GM18508 (cell line): ENCODE data around the gene SKIC2.

Experiments
- ATAC-seq: cut with Tn5 transposase; IDR thresholded peaks from one replicate; pipeline ENCODE4 v1.9.1; 2021; ENCODE audit warnings: moderate number of reproducible peaks; ENCODE audit not compliant: insufficient read depth, unreplicated experiment

The SKIC2 gene

DNA sequence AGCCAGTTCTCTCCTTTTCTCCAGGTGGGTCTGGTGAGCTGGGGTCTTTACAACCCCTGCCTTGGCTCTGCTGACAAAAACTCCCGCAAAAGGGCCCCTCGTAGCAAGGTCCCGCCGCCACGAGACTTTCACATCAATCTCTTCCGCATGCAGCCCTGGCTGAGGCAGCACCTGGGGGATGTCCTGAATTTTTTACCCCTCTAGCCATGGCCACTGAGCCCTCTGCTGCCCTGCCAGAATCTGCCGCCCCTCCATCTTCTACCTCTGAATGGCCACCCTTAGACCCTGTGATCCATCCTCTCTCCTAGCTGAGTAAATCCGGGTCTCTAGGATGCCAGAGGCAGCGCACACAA is 13.8 kb upstream of the SKIC2 start:
- ATAC-seq = no peak

DNA sequence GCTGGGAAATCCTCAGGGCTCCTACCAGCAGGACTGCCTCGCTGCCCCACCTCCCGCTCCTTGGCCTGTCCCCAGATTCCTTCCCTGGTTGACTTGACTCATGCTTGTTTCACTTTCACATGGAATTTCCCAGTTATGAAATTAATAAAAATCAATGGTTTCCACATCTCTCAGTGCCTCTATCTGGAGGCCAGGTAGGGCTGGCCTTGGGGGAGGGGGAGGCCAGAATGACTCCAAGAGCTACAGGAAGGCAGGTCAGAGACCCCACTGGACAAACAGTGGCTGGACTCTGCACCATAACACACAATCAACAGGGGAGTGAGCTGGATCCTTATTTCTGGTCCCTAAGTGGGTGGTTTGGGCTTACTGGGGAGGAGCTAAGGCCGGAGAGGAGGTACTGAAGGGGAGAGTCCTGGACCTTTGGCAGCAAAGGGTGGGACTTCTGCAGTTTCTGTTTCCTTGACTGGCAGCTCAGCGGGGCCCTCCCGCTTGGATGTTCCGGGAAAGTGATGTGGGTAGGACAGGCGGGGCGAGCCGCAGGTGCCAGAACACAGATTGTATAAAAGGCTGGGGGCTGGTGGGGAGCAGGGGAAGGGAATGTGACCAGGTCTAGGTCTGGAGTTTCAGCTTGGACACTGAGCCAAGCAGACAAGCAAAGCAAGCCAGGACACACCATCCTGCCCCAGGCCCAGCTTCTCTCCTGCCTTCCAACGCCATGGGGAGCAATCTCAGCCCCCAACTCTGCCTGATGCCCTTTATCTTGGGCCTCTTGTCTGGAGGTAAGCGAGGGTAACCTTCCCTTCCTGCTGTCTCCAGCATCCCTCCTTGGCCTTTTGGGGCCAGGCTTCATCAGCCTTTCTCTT is 13.2 kb upstream of the SKIC2 start, which contains the start of gene CFB:
Gene CFB, plus strand, starts transcription at position 589 of the 863 bp plus-strand sequence. Its CDS starts 127 bp downstream, at position 716.
- ATAC-seq = no peak

DNA sequence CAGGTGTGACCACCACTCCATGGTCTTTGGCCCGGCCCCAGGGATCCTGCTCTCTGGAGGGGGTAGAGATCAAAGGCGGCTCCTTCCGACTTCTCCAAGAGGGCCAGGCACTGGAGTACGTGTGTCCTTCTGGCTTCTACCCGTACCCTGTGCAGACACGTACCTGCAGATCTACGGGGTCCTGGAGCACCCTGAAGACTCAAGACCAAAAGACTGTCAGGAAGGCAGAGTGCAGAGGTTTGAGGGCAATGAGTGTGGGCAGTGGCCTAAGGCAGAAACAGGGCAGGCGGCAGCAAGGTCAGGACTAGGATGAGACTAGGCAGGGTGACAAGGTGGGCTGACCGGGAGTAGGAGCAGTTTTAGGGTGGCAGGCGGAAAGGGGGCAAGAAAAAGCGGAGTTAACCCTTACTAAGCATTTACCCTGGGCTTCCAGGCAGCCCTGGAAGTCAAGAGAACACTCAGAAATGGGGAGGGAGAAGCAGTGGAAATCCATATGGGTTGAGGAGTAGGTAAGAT is 12.5 kb upstream of the SKIC2 start:
- ATAC-seq = no peak

DNA sequence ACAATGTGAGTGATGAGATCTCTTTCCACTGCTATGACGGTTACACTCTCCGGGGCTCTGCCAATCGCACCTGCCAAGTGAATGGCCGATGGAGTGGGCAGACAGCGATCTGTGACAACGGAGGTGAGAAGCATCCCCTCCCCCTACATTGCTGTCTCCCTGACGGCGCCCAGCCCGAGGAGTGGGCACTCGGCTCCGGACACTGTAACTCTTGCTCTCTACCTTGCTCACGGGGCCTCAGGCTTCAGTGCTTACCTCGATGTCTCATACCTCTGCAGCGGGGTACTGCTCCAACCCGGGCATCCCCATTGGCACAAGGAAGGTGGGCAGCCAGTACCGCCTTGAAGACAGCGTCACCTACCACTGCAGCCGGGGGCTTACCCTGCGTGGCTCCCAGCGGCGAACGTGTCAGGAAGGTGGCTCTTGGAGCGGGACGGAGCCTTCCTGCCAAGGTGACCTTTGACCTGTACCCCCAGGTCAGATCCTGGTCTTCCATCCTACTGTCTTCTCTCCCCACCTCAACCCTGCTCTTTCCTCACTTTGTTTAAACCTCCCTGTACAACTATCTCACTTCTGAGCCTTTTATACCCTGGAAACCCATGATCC is 11.8 kb upstream of the SKIC2 start:
- ATAC-seq = no peak

DNA sequence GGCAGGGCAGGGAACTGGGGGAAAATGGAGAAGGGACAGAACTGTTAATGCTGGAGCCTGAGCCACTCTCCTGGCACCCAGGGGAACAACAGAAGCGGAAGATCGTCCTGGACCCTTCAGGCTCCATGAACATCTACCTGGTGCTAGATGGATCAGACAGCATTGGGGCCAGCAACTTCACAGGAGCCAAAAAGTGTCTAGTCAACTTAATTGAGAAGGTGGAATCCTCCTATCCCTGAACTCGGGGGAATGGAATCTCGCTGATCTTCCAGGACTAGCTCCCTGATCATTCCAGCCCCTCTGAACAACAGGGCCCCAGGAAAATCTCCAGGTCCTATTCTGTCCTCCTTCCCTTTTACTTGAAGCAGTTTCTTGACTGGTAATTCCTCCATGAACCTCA is 11.1 kb upstream of the SKIC2 start:
- ATAC-seq = no peak

DNA sequence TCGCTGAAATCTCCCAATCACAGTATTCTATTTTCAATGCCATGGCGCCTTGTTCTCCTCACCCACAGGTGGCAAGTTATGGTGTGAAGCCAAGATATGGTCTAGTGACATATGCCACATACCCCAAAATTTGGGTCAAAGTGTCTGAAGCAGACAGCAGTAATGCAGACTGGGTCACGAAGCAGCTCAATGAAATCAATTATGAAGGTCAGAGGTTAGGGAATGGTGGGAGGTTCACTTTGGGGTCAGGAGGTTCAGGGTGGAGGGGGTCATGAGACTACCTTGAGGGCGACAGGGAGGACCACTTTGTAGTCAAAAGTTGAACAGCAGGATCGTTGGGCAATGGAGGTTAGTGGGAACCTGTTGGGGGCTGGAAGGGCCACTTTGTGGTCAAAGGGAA is 10.7 kb upstream of the SKIC2 start:
- ATAC-seq = no peak

DNA sequence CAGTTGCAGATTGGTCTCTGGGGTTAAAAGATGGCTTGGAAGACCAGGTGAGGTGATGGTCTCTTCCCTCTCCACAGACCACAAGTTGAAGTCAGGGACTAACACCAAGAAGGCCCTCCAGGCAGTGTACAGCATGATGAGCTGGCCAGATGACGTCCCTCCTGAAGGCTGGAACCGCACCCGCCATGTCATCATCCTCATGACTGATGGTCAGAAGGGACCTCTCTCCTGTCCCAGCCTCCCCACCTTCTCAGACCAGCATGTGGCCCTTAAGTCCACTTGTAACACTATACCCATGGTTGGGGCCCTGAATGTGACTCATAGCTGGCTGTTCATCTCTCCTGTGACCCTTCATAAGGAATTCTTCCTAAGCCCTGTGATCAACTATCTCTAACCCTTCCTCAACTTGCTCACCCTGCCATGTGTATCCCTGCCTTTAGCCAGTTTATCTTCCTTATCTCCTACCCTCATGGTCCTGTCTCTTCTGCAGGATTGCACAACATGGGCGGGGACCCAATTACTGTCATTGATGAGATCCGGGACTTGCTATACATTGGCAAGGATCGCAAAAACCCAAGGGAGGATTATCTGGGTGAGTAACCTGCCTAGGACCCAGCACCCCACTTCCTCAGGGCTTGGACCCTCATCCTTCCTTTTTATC is 10.1 kb upstream of the SKIC2 start:
- no peak for ATAC-seq

DNA sequence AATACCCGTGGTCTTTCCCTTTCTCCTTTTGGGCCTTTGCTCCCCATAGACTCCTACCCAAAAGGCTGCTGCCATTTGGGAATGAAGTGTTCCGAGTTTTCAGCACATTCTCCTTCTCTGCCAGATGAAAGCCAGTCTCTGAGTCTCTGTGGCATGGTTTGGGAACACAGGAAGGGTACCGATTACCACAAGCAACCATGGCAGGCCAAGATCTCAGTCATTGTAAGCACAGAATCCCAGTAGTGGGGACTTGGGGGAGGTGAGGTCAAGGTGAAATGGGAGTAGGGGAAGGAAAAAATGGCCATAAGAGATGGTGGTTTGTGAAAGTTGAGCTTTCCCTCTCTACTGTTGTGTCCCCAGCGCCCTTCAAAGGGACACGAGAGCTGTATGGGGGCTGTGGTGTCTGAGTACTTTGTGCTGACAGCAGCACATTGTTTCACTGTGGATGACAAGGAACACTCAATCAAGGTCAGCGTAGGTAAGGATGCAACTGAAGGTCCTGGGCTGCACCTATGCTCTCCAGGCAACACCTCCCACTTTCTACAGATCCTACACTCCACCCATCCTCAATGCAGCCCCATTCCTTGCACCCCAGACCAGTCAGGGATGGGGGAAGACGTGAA is 8.9 kb upstream of the SKIC2 start:
- ATAC-seq = no peak

DNA sequence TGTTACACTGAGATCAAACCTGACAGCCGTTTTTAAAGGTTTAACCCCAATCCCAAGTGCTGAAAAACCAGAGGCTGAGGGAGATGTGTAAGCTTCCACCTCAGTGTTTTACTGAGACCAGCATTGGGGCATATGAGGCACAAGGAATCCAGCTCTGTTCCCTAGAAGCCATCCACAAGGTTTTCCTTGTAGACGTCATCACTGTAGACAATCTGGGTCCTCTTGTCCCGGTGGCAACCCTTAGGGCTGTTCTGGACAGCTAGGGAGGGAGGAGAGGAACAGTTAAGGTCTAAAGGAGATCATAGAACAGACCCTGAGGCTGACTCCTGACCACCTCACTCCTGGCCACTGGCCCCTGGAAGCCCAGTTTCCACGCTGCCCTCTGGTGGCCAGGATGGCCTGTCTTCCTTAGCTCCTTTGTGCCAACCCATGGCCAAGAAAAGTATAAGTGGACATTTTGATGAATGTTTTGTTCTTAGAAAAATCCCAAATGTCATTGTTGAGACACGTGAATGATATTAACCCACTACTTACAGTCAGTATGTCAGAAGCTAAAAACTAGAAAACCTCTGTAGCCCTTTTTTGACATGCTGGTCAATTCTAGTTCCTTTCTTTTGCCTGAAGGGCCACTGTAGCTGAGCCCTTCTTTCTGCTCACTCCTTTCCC is 6.7 kb upstream of the SKIC2 start:
- no peak for ATAC-seq

DNA sequence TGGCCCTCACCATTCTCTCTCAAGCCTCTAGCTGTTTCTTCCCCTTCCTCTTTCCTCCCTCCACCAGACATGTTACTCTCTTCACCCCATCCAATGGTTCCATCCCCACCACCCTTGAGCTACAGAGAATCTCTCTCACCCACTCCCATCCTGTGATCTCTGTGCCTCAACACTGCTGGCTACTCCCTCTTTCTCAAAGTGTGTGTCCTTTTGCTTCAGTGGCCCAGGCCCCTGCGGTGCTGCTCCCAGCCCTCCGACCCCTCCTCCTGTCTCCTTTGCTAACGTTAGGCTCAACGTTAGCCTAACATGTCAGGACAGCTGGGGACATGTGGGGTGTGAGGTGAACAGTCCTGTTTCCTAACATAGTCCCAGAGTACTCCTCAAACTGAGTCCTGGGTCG is 6.1 kb upstream of the SKIC2 start:
- no peak for ATAC-seq

DNA sequence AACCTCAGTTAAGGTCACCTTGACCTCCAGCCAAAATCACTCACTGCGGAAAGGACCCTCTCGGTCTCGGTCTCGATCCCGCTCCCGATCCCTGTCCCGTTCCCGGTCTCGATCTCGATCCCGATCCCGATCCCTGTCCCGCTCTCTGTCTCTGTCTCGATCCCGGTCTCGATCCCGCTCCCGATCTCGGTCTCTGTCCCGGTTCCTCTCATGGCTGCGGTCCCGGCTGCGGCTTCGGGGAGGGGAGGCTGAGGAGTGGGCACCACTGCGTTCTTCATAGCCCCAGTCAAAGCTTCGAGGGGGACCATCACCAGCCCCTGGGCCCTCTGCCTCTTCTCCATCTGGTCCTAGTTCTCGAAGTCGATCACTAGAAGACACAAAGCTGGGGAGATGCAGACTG is 4.5 kb upstream of the SKIC2 start:
- ATAC-seq = no peak

DNA sequence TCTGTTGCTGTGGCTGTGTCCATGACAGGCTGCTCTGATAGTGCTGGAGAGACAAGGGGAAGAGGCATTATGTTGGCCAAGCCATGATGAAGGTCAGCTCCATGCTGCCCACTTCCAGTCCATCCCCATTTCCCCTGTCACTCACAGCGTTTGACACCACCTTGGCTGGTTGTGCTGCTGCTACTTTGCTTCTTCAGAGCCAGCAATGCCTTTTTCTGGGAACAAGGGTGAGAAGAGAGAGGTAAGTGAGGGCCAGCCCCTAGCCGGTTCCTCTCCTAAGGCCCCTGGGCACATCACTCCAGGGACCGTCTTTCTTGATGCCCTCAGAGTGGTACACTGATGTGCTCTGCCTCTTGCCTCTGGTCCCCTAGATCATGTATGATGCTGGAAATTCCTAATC is 2.2 kb upstream of the SKIC2 start:
- no peak for ATAC-seq

DNA sequence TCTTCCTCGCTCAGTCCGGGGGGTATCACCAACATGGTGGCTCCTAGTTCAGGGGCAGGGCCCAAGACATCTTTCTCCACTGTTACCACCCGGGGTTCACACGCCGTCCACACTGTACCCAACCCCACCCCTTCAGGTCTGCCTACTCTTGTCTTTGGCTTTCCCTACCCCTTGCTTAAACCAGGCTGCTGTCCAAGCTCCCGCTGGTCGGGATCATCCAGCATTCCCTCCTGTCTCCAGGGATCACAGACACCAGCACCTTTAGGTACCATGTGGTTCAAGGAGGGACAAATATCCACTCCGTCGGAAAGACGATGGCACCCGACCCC is 599 bp upstream of the SKIC2 start:
- ATAC-seq = no peak

DNA sequence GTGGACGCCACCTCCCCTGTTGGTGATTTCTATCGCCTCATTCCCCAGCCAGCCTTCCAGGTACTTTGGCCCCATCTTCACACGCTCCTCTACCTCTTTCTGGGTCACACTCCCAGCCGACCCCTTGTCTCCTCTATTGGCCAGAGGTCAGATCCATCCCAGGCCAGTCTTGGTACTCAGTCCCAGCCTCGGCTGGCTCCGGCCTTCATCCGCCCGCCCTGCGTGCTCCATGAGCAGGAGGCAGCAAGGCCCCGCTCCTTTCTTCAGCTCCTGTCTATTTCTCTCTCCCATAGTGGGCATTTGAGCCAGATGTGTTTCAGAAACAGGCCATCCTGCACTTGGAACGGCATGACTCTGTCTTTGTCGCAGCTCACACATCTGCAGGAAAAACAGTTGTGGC is 2.6 kb downstream of the SKIC2 start:
- ATAC-seq = no peak

DNA sequence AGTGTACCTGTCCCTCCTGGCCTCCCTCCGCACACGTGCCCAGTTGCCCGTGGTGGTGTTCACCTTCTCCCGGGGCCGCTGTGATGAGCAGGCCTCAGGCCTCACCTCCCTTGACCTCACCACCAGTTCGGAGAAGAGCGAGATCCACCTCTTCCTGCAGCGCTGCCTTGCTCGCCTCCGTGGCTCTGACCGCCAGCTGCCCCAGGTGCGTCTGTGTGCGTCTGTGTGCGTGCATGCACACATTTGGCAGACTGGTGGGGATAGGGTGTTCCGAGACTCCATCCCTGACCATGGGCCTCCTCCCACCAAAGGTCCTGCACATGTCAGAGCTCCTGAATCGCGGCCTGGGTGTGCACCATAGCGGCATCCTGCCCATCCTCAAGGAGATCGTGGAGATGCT is 4.9 kb downstream of the SKIC2 start:
- ATAC-seq = no peak

DNA sequence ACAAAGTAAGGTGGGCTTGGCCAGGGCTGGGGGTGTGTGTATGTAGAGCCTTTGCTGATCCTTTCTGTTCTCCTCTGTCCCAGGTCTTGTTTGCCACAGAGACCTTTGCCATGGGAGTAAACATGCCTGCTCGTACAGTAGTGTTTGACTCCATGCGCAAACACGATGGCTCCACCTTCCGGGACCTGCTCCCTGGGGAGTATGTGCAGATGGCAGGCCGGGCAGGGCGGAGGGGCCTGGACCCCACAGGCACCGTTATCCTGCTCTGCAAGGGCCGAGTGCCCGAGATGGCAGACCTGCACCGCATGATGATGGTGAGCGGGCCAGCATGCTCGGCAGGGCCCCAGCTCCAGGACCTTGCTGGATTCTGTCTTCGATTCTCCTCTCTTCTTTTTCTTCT is 6.7 kb downstream of the SKIC2 start:
- no peak for ATAC-seq

DNA sequence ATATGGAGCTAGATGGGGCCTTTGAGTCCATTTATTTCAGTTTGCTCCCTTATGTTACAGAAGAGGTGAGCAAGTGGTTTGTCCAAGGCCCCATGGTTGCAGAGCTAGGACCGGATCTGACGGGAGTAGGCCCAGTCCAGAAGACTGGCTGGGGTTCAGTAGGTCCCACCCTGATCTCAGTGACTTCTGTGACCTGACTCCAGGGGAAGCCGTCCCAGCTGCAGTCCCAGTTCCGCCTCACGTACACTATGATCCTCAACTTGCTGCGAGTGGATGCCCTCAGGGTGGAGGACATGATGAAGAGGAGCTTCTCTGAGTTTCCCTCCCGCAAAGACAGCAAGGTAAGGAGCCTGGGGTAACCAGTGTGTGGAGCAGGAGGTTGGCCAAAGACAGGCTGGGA is 7.5 kb downstream of the SKIC2 start:
- ATAC-seq = no peak

DNA sequence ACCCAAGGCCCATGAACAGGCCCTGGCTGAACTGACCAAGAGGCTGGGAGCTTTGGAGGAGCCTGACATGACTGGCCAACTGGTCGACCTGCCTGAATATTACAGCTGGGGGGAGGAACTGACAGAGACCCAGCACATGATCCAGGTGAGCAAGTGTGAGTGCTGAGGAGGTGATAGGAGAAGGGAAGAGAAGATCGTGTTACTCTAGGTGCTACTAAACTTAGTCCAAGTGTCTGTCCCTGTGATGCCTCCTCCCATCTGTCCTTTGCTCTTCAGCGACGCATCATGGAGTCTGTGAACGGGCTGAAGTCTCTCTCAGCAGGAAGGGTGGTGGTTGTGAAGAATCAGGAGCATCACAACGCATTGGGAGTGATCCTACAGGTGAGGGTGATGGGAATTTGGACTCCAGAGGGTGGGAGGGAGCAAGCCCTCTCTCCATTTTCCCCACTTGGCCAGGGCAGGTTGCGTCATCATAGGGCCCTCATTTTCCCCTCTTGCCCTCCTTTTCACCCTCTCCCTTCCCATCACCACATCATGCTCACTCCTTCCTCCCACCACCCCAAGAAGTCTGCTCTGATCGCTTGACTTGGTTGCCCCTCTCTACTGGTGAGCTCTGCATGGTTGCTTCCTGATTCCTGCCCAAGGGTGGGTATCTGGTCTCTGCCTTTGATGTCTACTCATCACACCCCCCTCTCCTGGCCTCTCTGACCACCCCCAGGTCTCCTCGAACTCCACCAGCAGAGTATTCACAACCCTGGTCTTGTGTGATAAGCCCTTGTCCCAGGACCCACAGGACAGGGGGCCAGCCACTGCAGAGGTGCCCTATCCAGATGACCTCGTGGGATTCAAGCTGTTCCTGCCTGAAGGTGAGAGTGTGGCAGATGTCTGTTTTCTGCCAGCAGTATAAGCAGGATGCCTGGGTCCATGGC is 8.3 kb downstream of the SKIC2 start:
- no peak for ATAC-seq

DNA sequence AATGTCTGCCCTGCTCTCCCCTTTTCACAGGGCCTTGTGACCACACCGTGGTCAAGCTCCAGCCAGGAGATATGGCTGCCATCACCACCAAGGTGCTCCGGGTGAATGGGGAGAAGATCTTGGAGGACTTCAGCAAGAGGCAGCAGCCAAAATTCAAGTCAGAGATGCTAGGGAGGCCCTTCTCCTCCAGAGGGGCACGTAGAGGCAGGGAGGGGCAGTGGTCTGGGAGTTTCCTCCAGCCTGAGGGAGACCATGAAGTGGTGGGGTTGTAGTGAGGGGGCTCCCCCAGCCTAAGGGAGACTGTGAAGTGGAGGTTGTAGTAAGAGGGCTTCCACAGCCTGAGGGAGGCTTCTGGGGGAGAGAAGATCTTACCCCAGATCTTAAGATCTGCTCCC is 8.9 kb downstream of the SKIC2 start:
- ATAC-seq = no peak
